Measurements from ENCODE around the gene FLNB. TPM values are rescaled to one million over a fixed set of nuclear protein-coding genes. Genes with fewer than 3 reads are reported as not detected.

FLNB gene
- total RNA-seq, 1 experiment from 2014 or later, result 241 TPM

GRCh38 chr3:58009749-58010535, 1.7 kb downstream of the FLNB start:
- DNase-seq (ENCODE audit: low spot score), result peak; percentile 69

GRCh38 chr3:58010562-58010961, 2.3 kb downstream of the FLNB start:
- no peak for DNase-seq (ENCODE audit: low spot score)

GRCh38 chr3:58011580-58011979, 3.4 kb downstream of the FLNB start:
- no peak for DNase-seq (ENCODE audit: low spot score)

GRCh38 chr3:58012302-58012701, 4.1 kb downstream of the FLNB start:
- DNase-seq (ENCODE audit: low spot score), result no peak

- DNase-seq (ENCODE audit: low spot score), result no peak
These were observed 4.9 kb downstream of the FLNB start for GRCh38 chr3:58013099-58013498.

- peak; percentile 53 for DNase-seq (ENCODE audit: low spot score)
These were observed 5.9 kb downstream of the FLNB start for GRCh38 chr3:58013973-58014649.

GRCh38 chr3:58015520-58015915, 7.3 kb downstream of the FLNB start:
- DNase-seq (ENCODE audit: low spot score), result no peak

GRCh38 chr3:58016710-58017109, 8.5 kb downstream of the FLNB start:
- no peak for DNase-seq (ENCODE audit: low spot score)

- DNase-seq (ENCODE audit: low spot score), result no peak
These were observed 10.9 kb downstream of the FLNB start for GRCh38 chr3:58018892-58019742.

- no peak for DNase-seq (ENCODE audit: low spot score)
These were observed 12.5 kb downstream of the FLNB start for GRCh38 chr3:58020783-58021071.

- DNase-seq (ENCODE audit: low spot score), result peak; percentile 45
These were observed 13.1 kb downstream of the FLNB start for GRCh38 chr3:58021072-58021959.

GRCh38 chr3:58021962-58022361, 13.7 kb downstream of the FLNB start:
- no peak for DNase-seq (ENCODE audit: low spot score)

- DNase-seq (ENCODE audit: low spot score), result no peak
These were observed 14.3 kb downstream of the FLNB start for GRCh38 chr3:58022490-58022889.

GRCh38 chr3:58023531-58023930, 15.3 kb downstream of the FLNB start:
- no peak for DNase-seq (ENCODE audit: low spot score)

- DNase-seq (ENCODE audit: low spot score), result no peak
These were observed 17.2 kb downstream of the FLNB start for GRCh38 chr3:58025406-58025805.

GRCh38 chr3:58025837-58026569, 17.8 kb downstream of the FLNB start:
- DNase-seq (ENCODE audit: low spot score), result no peak

GRCh38 chr3:58026598-58026997, 18.4 kb downstream of the FLNB start:
- DNase-seq (ENCODE audit: low spot score), result no peak

GRCh38 chr3:58027704-58028317, 19.6 kb downstream of the FLNB start:
- no peak for DNase-seq (ENCODE audit: low spot score)

GRCh38 chr3:58028902-58029301, 20.7 kb downstream of the FLNB start:
- no peak for DNase-seq (ENCODE audit: low spot score)

All from HT-29 (cell line).